Testis (tissue), 3 donors: ENCODE data around the gene BABAM2. TPM values are rescaled to one million over a fixed set of nuclear protein-coding genes. Genes with fewer than 3 reads are reported as not detected.

ENCODE experiments used
- DNase-seq: peaks from one replicate; pipeline ENCODE4 v3.0.0-alpha.2; 2019
- H3K27ac ChIP-seq, 2 donors: fragments of 200-600 bp; sonication (generic); one replicate each; pipeline ENCODE4 v1.5.1; 2019
- H3K27me3 ChIP-seq: fragments of 200-600 bp; sonication (generic); one replicate; pipeline ENCODE4 v1.5.1; 2019
- H3K36me3 ChIP-seq: fragments of 200-600 bp; sonication (generic); one replicate; pipeline ENCODE4 v1.5.1; 2017; ENCODE audit warnings: low read depth; ENCODE audit errors: missing control alignments
- H3K4me1 ChIP-seq: fragments of 200-600 bp; sonication (generic); one replicate; pipeline ENCODE4 v1.5.1; 2019
- H3K4me3 ChIP-seq, 2 donors: fragments of 200-600 bp; sonication (generic); one replicate each; pipeline ENCODE4 v1.5.1; 2017 to 2019
- H3K9me3 ChIP-seq: fragments of 200-600 bp; sonication (generic); one replicate; pipeline ENCODE4 v1.5.1; 2017
- POLR2A ChIP-seq: fragments of 450-650 bp; IDR thresholded peaks from one replicate; pipeline ENCODE4 v1.6.1; 2017; ENCODE audit warnings: antibody characterized with exemption, mild to moderate bottlenecking, moderate library complexity
- WGBS, 2 donors: methylation state at CpG; one replicate each; pipeline ENCODE4 v1.1.5; 2018; 5-methylcytosine and 5-hydroxymethylcytosine counted together
- intact Hi-C: fragments of 100-400 bp; cut with DNase I; formaldehyde crosslinking; loops from one replicate; pipeline ENCODE4 v1.15.1; 2023; ENCODE audit warnings: low total_unique reads
- polyA plus RNA-seq: library from polyadenylated mRNA; stranded (reverse); fragments of 350-450 nt; fragmentation: Illumina TruSeq; extraction: RNeasy Lipid Tissue Mini Kit (QIAGEN cat#74804); gene quantifications from one replicate; pipeline ENCODE4 v1.2.3, GENCODE V29; 2014; ENCODE audit warnings: low read depth, low replicate concordance; ENCODE audit not compliant: insufficient read depth
- total RNA-seq, 2 donors: library from RNA; depleted of rRNA; stranded (reverse); fragments of >200 nt; gene quantifications; one replicate each; pipeline ENCODE4 v1.2.3, GENCODE V29; 2016
- TF ChIP-seq, protein P1 (sequence below), 3 experiments: fragments of 450-650 bp in 2 of 3; fragments of 200-600 bp in 1 of 3; sonication (generic) in 1 of 3; IDR thresholded peaks; one replicate each; pipeline ENCODE4 v1.5.1; 2016 to 2019; ENCODE audit warnings: antibody characterized with exemption in 3 of 3, mild to moderate bottlenecking in 2 of 3, moderate library complexity in 1 of 3

BABAM2 gene
- total and polyA plus RNA-seq, 3 donors from 2014 or later, result 49.2 to 70.6 (median 59.1) TPM

GRCh38 chr2:28271231-28271918, 380.8 kb downstream of the BABAM2 start:
- no peak for DNase-seq
- Histone ChIP-seq H3K9me3 (no peaks in the 10 kb centered on the region), H3K27me3 (no peaks in the 10 kb centered on the region), H3K4me1 (peaks cover 22% of the 10 kb centered on the region), H3K4me3 (no peak overlapping the region), H3K27ac (no peak overlapping the region), H3K36me3 (no peaks in the 10 kb centered on the region)
- intact Hi-C loops, result no loop called here
- TF ChIP-seq POLR2A, result no peak
- TF ChIP-seq, protein P1, sequence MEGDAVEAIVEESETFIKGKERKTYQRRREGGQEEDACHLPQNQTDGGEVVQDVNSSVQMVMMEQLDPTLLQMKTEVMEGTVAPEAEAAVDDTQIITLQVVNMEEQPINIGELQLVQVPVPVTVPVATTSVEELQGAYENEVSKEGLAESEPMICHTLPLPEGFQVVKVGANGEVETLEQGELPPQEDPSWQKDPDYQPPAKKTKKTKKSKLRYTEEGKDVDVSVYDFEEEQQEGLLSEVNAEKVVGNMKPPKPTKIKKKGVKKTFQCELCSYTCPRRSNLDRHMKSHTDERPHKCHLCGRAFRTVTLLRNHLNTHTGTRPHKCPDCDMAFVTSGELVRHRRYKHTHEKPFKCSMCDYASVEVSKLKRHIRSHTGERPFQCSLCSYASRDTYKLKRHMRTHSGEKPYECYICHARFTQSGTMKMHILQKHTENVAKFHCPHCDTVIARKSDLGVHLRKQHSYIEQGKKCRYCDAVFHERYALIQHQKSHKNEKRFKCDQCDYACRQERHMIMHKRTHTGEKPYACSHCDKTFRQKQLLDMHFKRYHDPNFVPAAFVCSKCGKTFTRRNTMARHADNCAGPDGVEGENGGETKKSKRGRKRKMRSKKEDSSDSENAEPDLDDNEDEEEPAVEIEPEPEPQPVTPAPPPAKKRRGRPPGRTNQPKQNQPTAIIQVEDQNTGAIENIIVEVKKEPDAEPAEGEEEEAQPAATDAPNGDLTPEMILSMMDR (IDR thresholded peaks at IDR 0.05), result no peak
- 59 to 77% methylated on average over 3 of the region's 3 CpGs for WGBS, 2 donors

- H3K4me3 ChIP-seq, result no peak overlapping the region
- DNase-seq, result no peak
Observed at GRCh38 chr2:28271919-28272250, 381.4 kb downstream of the BABAM2 start.

DNA sequence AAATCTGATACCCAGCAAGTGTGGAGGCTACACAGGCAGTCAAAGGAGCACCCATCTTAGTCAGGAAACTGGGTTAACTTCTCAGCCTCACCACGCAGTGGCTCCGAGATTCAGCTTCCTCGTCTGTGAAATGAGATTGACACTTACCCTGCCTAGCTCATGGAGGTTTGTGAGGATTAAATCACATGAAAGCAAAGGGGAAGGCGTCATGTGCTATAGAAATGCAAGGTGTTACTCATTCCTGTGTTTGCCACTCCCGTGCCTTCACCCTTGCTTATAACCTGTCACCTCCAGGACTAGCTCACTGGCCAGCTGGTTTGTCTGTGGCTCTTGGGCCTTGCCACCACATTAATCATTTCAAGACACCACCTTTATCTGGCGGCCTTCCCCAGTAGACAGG, 383.2 kb downstream of the BABAM2 start:
- intact Hi-C loops, result no loop called here
- H3K27me3 ChIP-seq, result no peaks in the 10 kb centered on the region

More at GRCh38 chr2:28271919-28272250, 381.4 kb downstream of the BABAM2 start:
- no peak overlapping the region for H3K27ac ChIP-seq
- no peaks in the 10 kb centered on the region for H3K9me3 ChIP-seq
- H3K36me3 ChIP-seq, result no peaks in the 10 kb centered on the region
- no peak for TF ChIP-seq POLR2A
- TF ChIP-seq, protein P1 (IDR thresholded peaks at IDR 0.05), result no peak
- peaks cover 18% of the 10 kb centered on the region for H3K4me1 ChIP-seq
- H3K27me3 ChIP-seq, result no peaks in the 10 kb centered on the region
- intact Hi-C loops, result no loop called here

GRCh38 chr2:28274911-28275685, 384.6 kb downstream of the BABAM2 start:
- Histone ChIP-seq H3K9me3 (no peaks in the 10 kb centered on the region), H3K27ac (no peak overlapping the region), H3K27me3 (no peaks in the 10 kb centered on the region), H3K4me1 (peaks cover 3% of the 10 kb centered on the region), H3K36me3 (no peaks in the 10 kb centered on the region), H3K4me3 (no peak overlapping the region)
- DNase-seq, result no peak
- TF ChIP-seq, protein P1 (IDR thresholded peaks at IDR 0.05), result no peak
- TF ChIP-seq POLR2A, result no peak
- WGBS, 2 donors, result 81 to 84% methylated on average over 11 of the region's 11 CpGs
- intact Hi-C loops, result no loop called here

More for the DNA sequence above, 383.2 kb downstream of the BABAM2 start:
- Histone ChIP-seq H3K4me1 (peaks cover 10% of the 10 kb centered on the region), H3K9me3 (no peaks in the 10 kb centered on the region), H3K4me3 (no peak overlapping the region), H3K27ac (no peak overlapping the region), H3K36me3 (no peaks in the 10 kb centered on the region)
- no peak for DNase-seq
- 90 to 93% methylated on average over 6 of the region's 6 CpGs for WGBS, 2 donors
- no peak for TF ChIP-seq POLR2A
- TF ChIP-seq, protein P1 (IDR thresholded peaks at IDR 0.05), result no peak
